ENCODE measurements around the gene KIF1B.
"Not testable (repeated sequence)": the region's sequence is repeated elsewhere in the genome, so short reads cannot be mapped to it uniquely, and the experiment has no call there.

The KIF1B gene

GRCh38 chr1:10426535-10426848 lies 216.1 kb downstream of the KIF1B start:
- not testable (repeated sequence) for DNase-seq (ENCODE audit: low spot score)

DNA sequence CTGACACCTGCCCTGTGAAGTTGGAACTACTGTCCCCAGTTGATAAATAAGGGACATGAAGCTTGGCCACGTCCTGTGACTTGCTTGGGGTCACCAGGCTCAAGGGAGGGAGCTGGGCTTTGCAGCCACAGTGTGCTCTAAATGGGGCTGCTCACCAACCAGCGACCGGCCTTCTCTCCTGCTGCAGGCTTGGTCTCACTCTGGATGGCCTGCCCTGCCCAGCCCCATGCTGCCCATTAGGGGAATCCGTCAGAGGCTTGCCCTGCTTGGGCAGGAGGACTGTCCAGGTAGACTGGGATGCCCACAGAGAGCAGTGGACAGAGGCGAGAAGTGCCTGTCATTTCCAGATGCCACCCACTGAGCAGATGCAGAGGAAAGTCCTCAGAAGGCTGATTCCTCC lies 218.6 kb downstream of the KIF1B start:
- no peak for DNase-seq (ENCODE audit: low spot score)

- DNase-seq (ENCODE audit: low spot score), result no peak
Observed at GRCh38 chr1:10429868-10430215, 219.5 kb downstream of the KIF1B start.

GRCh38 chr1:10430216-10431069 lies 220.1 kb downstream of the KIF1B start, which contains the start of gene CENPS:
CENPS (plus strand) TSS chr1:10430433; CDS start chr1:10430518, 85 bp downstream.
- DNase-seq (ENCODE audit: low spot score), result peak; percentile 86

Measured in Ammon's horn (tissue), 1 donor.